OCI-LY7 (cell line): ENCODE results near the gene ABCC4. TPM values are rescaled to one million over a fixed set of nuclear protein-coding genes. Genes with fewer than 3 reads are reported as not detected.

Experiments
- Bru-seq: library from RNA; stranded (reverse); fragments of 400-500 nt; gene quantifications from one replicate; lab custom pipeline; 2021; lab: Mats Ljungman, UMichigan
- BruChase-seq, 2 experiments: library from RNA; stranded (reverse); fragments of 400-500 nt; gene quantifications; one replicate each; lab custom pipeline; 2021; lab: Mats Ljungman, UMichigan
- BruUV-seq: library from RNA; stranded (reverse); fragments of 400-500 nt; replicated peaks from 2 replicates; lab custom pipeline; 2021; lab: Mats Ljungman, UMichigan
- CTCF ChIA-PET: fragments of 300-600 bp; sonication (Branson Sonifier 250); formaldehyde crosslinking; loops from one replicate; lab custom pipeline; 2022; ENCODE audit warnings: antibody characterized with exemption; ENCODE audit not compliant: unreplicated experiment; lab: Charles Lee
- POLR2A ChIA-PET: fragments of 300-600 bp; sonication (Branson Sonifier 250); formaldehyde crosslinking; loops from one replicate; lab custom pipeline; 2022; ENCODE audit warnings: antibody characterized with exemption; lab: Charles Lee
- DNase-seq: peaks from one replicate; pipeline ENCODE4 v3.0.0-alpha.2; 2015; ENCODE audit warnings: low spot score
- H2AFZ ChIP-seq: fragments of 200-600 bp; sonication (generic), shearing (Covaris generic); 2 replicates; pipeline ENCODE4 v1.6.1; 2014; ENCODE audit warnings: mild to moderate bottlenecking, antibody characterized with exemption, low read length, moderate library complexity
- H3K27ac ChIP-seq: fragments of 200-600 bp; sonication (generic); 2 replicates; pipeline ENCODE4 v1.5.1; 2014; ENCODE audit warnings: mixed run types, low read depth, mild to moderate bottlenecking, moderate library complexity, low read length, inconsistent platforms; ENCODE audit not compliant: poor library complexity, severe bottlenecking
- H3K36me3 ChIP-seq: fragments of 200-600 bp; sonication (generic); 2 replicates; pipeline ENCODE4 v1.6.1; 2014; ENCODE audit warnings: mild to moderate bottlenecking, antibody characterized with exemption, low read length, moderate library complexity, mixed read lengths; ENCODE audit not compliant: insufficient read depth
- H3K4me1 ChIP-seq: fragments of 200-600 bp; sonication (generic); 2 replicates; pipeline ENCODE4 v1.5.1; 2014; ENCODE audit warnings: mild to moderate bottlenecking, low read length; ENCODE audit not compliant: insufficient read depth, poor library complexity, severe bottlenecking
- H3K4me2 ChIP-seq: fragments of 200-600 bp; sonication (generic); 2 replicates; pipeline ENCODE4 v1.6.1; 2014; ENCODE audit warnings: mild to moderate bottlenecking, low read length
- H3K4me3 ChIP-seq: fragments of 200-600 bp; sonication (generic); 2 replicates; pipeline ENCODE4 v1.5.1; 2014; ENCODE audit warnings: mild to moderate bottlenecking, low read depth, low read length; ENCODE audit not compliant: poor library complexity, severe bottlenecking
- H3K79me2 ChIP-seq: fragments of 200-600 bp; sonication (generic); 2 replicates; pipeline ENCODE4 v1.6.1; 2016; ENCODE audit warnings: low read depth, mild to moderate bottlenecking, low read length, moderate library complexity, mixed read lengths; ENCODE audit not compliant: insufficient read depth
- H3K9me2 ChIP-seq: fragments of 200-600 bp; sonication (generic); 2 replicates; pipeline ENCODE4 v1.6.1; 2016; ENCODE audit warnings: mild to moderate bottlenecking, low read length, mixed read lengths; ENCODE audit not compliant: insufficient read depth
- H3K9me3 ChIP-seq: fragments of 200-600 bp; sonication (generic); 2 replicates; pipeline ENCODE4 v1.6.1; 2014; ENCODE audit warnings: mild to moderate bottlenecking, mixed run types, low read length, mixed read lengths
- H4K20me1 ChIP-seq: fragments of 200-600 bp; sonication (generic); 2 replicates; pipeline ENCODE4 v1.6.1; 2014; ENCODE audit warnings: mild to moderate bottlenecking, antibody characterized with exemption, low read length, moderate library complexity, mixed read lengths; ENCODE audit not compliant: insufficient read depth
- CTCF ChIP-seq: fragments of 200-600 bp; sonication (generic); conservative IDR thresholded peaks from 2 replicates; pipeline ENCODE4 v1.5.1; 2014; ENCODE audit warnings: mild to moderate bottlenecking, antibody characterized with exemption, low read length, moderate library complexity, mixed read lengths
- EZH2phosphoT487 ChIP-seq: fragments of 200-600 bp; sonication (generic); IDR thresholded peaks from 2 replicates; pipeline ENCODE4 v1.6.1; 2018; ENCODE audit warnings: low read depth, borderline replicate concordance, mild to moderate bottlenecking, mixed run types, antibody characterized with exemption, low read length, moderate library complexity, mixed read lengths
- intact Hi-C: fragments of 100-400 bp; cut with micrococcal nuclease; formaldehyde crosslinking; loops from one replicate; pipeline ENCODE4 v1.10.0; 2022; ENCODE audit not compliant: unreplicated experiment
- long read RNA-seq: library from polyadenylated mRNA; stranded (forward); transcript quantifications from one replicate; pipeline ENCODE4 v2.0.0, GENCODE V29; 2022
- total RNA-seq, 2 experiments: library from RNA; depleted of rRNA in 1 of 2; stranded (reverse); fragments of >200 nt in 1 of 2; shearing (Covaris generic) in 1 of 2; gene quantifications; 2 replicates each; pipeline ENCODE4 v1.2.3, GENCODE V29; 2014 to 2022

ABCC4 gene
- total RNA-seq (2014; rRNA removed; shearing (Covaris generic)) (7.3 and 8.4 TPM in 2 replicates), total RNA-seq (2022) (7.8 and 10.2 TPM in 2 replicates), Bru-seq, nascent RNA (percentile 57 among the genes with signal in this experiment), BruChase-seq, experiment 1, labeled RNA remaining after a 6-hour chase (percentile 54 among the genes with signal in this experiment), BruChase-seq, experiment 2, labeled RNA remaining after a 2-hour chase (percentile 53 among the genes with signal in this experiment)
- long read RNA-seq, full-length matches to known transcripts, result 10 of 16 reads
- long read RNA-seq, partial matches to known transcripts, result 2 of 16 reads
- long read RNA-seq, other reads (novel, unspliced or antisense), result 4 of 16 reads

DNA sequence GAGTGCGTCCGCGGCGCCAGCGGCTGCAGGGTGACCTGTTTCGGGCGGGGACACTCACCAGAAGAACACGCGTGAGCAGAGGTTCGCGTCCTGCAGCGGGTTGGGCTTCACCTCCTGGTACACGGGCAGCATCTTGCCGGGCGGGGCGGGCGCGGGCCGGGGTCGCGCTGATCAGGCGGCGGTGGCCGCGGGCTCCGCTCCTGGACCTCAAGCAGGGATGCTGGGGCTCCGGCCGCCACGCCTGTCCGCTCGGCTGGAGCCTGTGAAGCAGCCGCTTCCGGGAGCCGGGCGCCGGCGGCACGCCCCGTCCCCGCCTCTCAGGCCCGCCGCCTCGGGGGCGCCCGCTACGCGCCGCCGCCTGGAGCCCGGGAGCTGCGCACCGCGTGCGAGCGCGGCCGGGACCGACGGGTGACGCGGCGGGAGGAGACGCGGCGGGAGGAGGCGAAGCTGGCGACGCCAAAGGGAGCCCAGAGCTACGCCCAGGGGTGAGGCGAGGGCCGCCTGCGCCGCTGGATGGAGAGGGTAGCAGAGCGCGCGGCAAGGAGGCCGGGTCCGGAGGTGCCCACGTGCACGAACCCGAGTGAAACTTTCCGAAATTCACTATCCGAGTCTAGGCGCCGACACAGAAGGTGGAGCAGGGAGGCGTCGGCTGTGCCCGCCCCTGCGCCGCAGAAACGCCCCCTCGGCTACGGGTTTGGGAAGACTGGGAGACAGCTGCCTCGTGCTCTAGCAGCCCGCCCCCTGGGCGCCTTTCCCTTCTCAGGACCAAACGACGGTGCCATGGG, at the start of gene ABCC4:
TSS of gene ABCC4 (minus strand) at position 269 of the 785 bp plus-strand sequence. CDS start at position 132, 137 bp downstream.
- H3K9me3 ChIP-seq, result no peaks in the 10 kb centered on the region
- H2AFZ ChIP-seq, result peak within 1 kb of the TSS; percentile 91
- H3K79me2 ChIP-seq, result peaks cover 6% of the 10 kb centered on the region; the same call in 1 of the 2 replicates
- POLR2A ChIA-PET, result interaction anchor here (0.6 kb wide), 1 partner anchor 78 kb away, joined by 5 read pairs; no protein-coding TSS in a partner anchor
- TF ChIP-seq EZH2phosphoT487 (no peak), CTCF (no peak)
- DNase-seq, result peak; percentile 72
- peak within 1 kb of the TSS; percentile 22 for H3K27ac ChIP-seq
- intact Hi-C loops, result loop anchor here (2.0 to 5.0 kb wide), 4 partner anchors 81 to 111 kb away; no protein-coding TSS in a partner anchor
- peak within 1 kb of the TSS; percentile 89 for H3K4me3 ChIP-seq
- no peaks in the 10 kb centered on the region for H4K20me1 ChIP-seq
- peak within 1 kb of the TSS; percentile 95 for H3K4me2 ChIP-seq
- no peaks in the 10 kb centered on the region for H3K9me2 ChIP-seq
- peaks cover 27% of the 10 kb centered on the region for H3K4me1 ChIP-seq
- BruUV-seq, result no TSS peak
- no peaks in the 10 kb centered on the region; the same call in 1 of the 2 replicates for H3K36me3 ChIP-seq
- CTCF ChIA-PET, result interaction anchor here (1.0 kb wide), 1 partner anchor 79 kb away, joined by 4 read pairs; no protein-coding TSS in a partner anchor

DNA sequence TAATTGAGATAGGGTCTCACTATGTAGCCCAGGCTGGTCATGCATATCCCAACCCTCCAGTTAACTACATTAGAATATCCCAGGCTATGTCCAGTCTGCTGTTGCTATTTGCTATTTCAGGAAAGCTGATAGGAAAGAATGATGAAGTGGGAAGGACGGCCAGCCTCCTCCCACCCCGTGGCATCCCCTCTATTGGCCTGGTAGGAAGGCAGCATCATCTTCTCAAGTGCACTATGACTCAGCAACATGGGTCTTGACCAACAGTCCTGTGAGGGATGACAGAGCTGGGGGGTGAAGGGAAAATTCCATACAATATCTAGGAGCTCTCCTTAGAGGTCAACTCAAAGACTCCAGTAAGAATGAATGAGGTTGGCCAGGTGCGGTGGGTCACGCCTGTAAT, 48.0 kb upstream of the ABCC4 start:
- DNase-seq, result no peak
- intact Hi-C loops, result no loop called here
- Histone ChIP-seq H3K79me2 (no peaks in the 10 kb centered on the region), H3K4me1 (no peaks in the 10 kb centered on the region), H4K20me1 (no peaks in the 10 kb centered on the region), H2AFZ (no peak overlapping the region), H3K4me2 (no peak overlapping the region), H3K27ac (no peak overlapping the region), H3K9me2 (no peaks in the 10 kb centered on the region), H3K4me3 (no peak overlapping the region), H3K9me3 (no peaks in the 10 kb centered on the region), H3K36me3 (no peaks in the 10 kb centered on the region)
- BruUV-seq, result no TSS peak
- ChIA-PET CTCF (no interaction called here), POLR2A (interaction anchor here (0.6 kb wide), 1 partner anchor 15 kb away, joined by 3 read pairs; no protein-coding TSS in a partner anchor)
- TF ChIP-seq CTCF, result no peak
- TF ChIP-seq EZH2phosphoT487, result no peak
